GM18907 (cell line): ENCODE measurements around the gene RABGAP1L.
"Not testable (repeated sequence)": the region's sequence is repeated elsewhere in the genome, so short reads cannot be mapped to it uniquely, and the experiment has no call there.

ENCODE experiments used
- ATAC-seq: cut with Tn5 transposase; IDR thresholded peaks from one replicate; pipeline ENCODE4 v1.9.1; 2021; ENCODE audit warnings: mild to moderate bottlenecking, moderate library complexity; ENCODE audit not compliant: unreplicated experiment

The RABGAP1L gene

DNA sequence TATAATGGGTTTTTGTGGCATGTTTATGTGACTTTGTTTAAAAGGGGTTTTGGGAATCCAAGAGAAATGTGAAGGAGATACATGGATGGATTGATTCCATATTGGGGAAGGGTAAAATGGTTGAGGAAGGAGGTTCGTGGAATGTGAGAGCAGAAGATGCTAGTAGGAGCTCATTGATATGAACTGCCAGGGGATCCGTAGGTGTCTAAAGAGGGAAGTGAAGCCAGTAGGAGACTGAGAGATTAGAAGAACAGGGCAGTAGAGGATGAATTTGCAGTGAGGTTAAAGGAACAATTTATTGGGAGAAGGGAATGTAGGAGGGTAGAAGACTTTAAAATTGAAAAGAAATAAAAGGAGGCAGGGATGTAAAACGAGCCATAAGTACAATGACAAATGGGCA lies 541.0 kb downstream of the RABGAP1L start:
- no peak for ATAC-seq

DNA sequence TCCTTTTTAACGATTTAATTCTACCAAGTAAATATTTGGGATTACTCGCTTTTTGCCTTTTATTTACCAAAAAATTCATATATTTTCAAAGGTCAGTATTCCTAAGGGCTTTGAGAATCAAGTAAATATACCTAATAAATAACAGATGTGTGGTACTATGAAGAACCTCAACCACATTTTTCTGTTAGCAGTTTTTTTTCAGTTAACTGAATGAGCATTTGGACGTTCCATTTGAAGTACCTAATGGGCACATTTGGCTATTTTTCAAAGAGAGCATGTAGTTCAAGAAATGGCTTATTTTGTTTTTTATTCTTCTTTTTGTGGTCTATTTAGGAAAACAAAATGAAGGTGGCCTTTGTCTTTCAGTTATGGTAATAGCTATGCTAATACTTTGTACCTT lies 541.5 kb downstream of the RABGAP1L start:
- ATAC-seq: no peak

DNA sequence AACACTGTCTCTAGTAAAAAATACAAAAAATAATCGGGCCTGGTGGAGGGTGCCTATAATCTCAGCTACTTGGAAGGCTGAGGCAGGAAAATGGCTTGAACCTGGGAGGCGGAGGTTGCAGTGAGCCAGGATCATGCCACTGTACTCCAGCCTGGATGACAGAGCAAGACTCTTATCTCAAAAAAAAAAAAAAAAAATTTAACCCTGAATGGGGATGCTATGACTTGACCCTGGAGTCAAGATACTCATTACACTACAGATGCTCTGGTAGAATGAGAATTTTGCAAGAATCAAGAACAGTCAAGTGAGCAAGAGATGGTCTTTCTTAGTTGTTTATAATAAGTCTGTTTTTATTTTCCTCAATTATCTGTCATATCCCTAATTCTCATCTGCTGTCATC lies 542.2 kb downstream of the RABGAP1L start:
- ATAC-seq: no peak

DNA sequence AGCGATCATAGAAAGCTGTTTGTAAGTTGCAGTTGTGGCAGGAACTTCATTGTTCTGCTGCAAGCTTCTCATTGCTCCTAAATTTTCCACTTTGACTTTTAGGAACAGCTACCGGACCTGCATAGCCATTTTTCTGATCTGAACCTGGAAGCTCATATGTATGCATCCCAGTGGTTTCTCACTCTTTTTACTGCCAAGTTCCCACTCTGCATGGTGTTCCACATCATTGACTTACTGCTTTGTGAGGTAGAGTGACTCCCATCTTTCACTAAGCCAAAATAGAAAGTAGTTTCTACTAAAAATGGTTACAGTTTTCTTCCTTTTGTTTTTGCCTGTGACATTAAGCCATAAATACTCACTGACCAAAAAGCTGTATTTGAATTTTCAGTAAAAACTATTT lies 542.7 kb downstream of the RABGAP1L start:
- no peak for ATAC-seq

DNA sequence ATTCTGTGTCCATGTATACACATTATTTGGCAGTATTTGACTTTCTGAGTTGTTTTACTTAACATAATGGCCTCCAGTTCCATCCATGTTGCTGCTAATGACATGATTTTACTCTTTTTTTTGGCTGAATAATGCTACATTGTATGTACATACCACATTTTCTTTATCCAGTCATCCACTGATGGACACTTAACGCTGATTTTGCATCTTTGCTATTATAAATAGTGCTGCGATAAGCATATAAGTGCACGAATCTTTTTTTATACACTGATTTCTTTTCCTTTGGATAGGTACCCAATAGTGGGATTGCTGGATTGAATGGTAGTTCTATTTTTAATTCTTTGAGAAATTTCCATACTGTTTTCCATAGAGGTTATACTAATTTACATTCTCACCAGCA lies 544.0 kb downstream of the RABGAP1L start:
- ATAC-seq: no peak

DNA sequence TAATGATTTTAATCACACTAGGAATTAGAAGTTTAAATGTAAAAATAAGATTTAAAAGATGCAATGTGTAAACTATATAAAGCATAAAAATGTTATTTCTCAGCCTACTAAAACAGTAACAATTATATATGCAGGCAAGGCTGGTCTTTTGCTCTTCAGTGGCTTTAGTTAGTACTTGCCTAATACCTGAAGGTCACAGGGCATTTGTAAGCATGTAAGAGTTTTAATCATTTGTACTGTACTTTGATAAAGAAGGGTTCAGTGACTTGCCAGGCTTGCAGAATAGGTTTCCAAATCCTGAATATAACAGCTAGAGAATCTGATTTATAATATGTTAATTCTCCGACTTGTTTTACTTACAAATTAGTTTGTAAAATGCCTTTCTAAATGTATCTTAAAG lies 545.0 kb downstream of the RABGAP1L start:
- ATAC-seq: no peak

DNA sequence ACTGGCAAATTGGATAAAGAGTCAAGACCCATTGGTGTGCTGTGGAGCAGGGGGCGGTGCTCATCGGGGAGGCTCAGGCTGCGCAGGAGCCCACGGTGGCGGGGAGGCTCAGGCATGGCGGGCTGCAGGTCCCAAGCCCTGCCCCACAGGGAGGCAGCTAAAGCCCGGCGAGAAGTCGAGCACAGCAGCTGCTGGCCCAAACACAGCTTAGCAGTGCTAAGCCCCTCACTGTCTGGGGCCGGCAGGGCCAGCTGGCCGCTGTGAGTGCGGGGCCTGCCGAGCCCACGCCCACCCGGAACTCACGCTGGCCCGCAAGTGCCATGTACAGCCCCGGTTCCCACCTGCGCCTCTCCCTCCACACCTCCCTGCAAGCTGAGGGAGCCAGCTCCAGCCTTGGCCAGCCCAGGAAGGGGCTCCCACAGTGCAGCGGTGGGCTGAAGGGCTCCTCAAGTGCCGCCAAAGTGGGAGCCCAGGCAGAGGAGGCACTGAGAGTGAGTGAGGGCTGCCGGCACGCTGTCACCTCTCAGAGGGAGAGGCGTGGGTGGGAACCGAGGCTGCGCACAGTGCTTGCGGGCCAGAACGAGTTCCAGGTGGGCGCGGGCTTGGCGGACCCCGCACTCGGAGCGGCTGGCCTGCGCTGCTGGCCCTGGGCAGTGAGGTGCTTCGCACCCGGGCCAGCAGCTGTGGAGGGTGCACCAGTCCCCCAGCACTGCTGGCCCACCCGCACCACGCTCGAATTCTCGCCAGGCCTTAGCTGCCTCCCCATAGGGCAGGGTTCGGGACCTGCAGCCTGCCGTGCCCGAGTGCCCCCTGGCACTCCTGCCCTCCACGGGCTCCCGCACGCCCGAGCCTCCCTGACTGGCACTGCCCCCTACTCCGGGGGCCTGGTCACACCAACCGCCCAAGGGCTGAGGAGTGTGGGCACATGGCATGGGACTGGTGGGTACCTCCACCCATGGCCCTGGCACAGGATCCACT lies 551.8 kb downstream of the RABGAP1L start:
- no peak for ATAC-seq

DNA sequence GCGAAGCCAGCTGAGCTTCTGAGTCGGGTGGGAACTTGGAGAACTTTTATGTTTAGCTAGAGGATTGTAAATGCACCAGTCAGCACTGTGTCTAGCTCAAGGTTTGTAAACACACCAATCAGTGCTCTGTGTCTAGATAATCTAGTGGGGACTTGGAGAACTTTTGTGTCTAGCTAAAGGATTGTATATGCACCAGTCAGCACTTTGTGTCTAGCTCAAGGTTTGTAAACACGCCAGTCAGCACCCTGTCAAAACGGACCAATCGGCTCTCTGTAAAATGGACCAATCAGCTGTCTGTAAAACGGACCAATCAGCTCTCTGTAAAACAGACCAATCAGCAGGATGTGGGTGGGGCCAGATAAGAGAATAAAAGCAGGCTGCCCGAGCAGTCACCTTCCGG lies 552.5 kb downstream of the RABGAP1L start:
- ATAC-seq: not testable (repeated sequence)

DNA sequence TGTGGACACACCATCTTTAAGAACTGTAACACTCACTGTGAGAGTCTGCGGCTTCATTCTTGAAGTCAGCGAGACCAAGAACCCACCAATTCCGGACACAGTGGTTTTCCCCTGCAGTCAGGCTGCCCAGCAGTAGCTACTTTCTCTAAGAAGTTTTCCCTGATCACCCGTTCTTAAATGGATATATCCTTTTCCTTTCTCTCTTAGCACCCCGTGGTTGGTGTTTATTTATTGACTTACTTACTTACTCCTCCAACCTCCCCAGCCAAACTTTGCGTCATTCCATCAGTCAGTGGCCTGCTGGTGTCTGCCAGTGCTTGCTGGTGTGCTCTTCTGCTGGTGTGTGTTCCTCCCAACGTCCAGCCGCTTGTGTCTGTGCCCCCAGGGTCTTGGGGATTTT lies 553.2 kb downstream of the RABGAP1L start:
- no peak for ATAC-seq

DNA sequence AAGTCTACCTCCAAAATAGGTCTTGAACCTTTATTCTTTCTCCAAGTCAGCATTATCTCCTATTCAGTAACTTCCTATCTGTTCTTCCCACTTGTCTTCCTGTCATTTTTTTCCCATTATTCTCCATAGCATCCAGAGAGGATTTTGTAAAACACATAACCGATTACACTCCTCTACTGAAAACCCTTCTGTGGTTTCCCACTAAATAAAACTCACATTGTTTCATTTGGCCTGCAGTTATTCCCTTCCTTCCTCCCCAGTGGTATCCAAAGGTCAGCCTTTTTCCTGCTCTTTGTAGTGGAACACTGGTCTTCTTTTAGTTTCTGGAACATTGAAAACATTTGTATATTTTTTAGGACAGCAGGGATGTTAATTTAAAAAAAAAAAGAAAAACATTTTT lies 554.5 kb downstream of the RABGAP1L start:
- ATAC-seq: no peak

DNA sequence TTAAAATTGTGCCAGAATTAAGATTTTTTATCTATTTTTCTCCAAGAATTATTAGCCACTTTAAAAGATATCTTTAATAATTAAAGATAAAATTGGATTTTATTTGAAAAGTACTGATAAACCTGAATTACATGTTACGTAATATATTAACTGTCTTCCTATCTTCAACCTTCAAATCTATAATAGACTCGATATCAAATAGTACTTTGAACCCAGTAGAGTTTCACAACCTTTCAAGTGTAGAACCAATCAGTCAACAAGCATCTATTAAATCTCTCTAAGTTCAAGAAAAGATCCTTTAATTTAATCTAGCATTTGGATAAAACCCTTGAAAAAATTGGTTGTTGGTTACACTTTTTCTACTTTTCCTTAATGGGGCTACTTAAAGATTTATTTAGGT lies 559.9 kb downstream of the RABGAP1L start:
- ATAC-seq: no peak

DNA sequence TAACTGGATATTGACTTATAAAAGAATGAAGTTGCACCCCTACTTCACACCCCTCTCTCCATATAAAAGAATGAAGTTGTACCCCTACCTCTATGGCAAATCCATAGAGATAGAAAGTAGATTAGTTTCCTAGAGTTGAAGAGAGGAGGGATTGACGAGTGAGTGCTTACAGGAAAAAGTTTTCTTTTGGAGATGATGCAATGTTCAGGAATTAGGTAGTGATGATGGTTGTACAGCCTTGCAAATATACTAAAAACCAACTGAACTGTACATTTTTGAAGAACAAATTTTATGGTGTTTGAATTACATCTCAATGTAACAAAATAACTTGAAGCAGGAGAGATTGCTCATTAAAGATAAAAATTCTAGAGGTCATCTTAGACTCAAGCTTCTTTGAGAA lies 561.3 kb downstream of the RABGAP1L start:
- no peak for ATAC-seq

DNA sequence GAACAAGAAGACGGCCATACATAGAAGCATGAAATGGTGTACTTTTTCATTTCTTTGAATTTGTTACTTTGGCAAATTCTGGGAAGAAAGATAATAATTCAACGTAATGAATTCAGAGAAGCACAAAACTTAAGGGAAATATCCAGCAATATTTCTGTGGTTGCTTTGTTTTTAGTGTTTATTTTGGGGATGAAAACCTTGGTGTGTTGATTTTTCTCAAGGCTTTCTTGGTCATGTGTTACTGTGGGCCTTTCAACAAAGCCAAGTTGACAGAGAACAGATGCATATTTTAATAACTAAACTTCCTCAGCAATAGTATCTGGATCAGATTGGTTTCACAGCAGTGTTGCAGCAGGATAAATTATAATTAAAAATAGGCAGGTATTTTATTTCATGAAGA lies 561.9 kb downstream of the RABGAP1L start:
- no peak for ATAC-seq

DNA sequence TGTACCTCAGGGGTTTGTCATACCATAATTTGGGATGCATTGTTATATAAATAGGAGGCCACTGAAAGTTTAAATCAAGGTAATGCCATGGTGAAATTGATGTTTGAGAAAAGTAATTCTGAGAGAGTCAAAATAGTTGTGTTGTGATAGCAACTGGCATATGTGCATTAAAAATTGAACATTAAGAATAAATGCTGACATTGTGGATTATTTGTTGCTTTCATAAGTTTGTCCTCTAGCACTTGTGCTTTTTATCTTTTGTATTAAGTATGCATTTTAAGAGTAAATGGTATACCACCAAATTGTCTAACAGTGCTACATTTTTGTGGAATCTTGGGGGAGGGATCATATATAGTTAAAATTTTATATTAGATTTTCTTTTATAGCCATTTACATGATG lies 564.5 kb downstream of the RABGAP1L start:
- ATAC-seq: no peak

DNA sequence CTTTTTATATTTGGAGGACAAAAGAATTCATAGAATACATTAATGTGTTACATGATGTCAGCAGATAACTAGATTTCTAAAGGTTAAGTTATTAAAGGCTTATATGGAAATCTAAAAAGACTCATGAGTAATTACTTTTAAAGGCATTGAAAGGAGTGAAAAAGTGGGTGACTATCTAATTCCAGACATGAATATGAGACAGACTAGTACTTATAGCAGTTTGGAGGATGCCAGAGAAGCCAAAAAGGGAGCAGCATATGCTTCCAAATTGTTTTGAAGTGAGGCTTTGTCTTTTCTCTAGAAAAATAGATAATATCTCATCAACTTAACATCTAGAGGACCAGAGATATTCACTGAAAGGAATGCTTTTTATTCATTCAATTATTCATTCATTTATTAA lies 564.9 kb downstream of the RABGAP1L start:
- ATAC-seq: no peak

DNA sequence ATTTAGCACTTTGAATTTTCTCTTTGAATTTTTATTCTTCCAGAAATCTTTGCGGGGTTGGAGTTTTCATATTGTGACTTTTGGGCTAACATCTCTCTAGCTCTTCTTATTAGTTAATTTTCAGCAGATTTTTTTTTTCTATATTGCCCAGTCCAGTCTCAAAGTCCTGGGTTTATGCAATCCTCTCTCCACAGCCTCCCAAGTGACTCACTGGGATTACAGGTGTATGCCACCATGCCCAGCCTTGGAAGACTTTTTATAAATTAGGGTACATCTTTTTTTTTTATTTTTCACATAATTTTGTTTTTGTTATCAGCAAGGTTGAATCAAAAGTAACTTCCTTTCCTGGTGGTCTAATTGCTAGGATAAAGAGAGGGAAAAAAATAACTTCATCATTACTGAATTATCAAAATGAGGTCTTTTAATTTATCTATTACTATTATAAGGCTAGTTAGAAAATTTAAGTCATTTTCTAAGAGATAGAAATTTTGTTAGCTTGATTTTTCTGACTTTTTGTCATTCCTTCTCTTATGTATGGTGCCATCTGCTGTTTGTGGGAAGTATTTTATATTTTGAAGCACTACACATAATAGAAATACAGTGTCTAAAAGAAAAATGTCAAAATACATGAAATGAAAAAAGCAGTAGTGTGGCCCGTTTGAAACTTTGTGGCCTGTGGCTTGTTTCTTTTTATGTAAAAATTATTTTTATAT lies 567.0 kb downstream of the RABGAP1L start:
- ATAC-seq: no peak

DNA sequence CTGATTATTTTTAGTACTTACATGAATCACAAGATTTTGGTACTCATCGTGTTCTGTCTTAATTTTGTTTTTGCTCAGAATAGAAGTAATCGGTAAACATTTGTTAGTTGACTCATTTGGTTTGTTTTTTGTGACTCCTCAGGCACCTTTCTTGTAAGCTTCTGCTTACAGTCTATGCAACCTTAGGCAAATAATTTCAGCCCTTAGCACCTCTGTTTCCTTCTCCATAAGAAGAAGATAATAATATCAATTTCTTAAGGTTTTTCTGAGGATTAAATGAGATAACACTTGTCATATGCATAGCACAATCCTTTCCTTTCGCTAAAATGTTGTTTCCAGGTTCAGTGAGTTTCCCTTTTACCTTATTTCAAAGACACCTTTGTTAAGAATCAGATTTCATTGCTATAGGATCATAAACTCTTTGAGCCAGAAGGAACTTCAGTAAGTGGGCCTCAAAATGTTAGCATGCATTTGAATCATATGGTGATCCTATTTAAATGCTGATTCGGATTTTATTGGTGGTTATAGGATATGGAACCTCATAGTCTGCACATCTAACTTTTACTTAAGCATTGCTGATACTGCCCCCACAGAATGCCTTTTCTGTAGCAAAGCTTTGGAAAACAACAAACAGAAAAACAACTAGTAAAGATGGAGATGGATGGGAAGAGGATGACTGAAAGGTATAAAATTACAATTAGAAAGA lies 567.7 kb downstream of the RABGAP1L start:
- ATAC-seq: no peak

DNA sequence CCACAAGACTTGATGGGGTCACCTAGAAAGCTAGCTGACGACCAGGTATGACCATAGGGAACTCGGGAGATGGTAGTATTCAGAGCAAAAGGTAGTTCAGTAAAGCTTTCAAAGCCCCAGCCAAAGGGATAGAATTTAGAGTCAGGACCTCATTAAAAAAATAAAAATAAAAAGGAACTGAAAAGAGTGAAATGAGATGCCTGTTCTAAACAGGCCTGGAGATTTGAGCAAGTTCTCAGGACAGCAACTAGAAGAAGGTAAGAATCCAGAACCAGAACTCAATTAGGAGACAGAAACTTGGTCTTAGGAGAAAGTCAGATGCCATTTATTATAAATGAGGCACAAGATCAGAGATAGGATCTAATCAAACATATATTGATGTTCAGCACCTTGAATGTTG lies 575.0 kb downstream of the RABGAP1L start:
- no peak for ATAC-seq

DNA sequence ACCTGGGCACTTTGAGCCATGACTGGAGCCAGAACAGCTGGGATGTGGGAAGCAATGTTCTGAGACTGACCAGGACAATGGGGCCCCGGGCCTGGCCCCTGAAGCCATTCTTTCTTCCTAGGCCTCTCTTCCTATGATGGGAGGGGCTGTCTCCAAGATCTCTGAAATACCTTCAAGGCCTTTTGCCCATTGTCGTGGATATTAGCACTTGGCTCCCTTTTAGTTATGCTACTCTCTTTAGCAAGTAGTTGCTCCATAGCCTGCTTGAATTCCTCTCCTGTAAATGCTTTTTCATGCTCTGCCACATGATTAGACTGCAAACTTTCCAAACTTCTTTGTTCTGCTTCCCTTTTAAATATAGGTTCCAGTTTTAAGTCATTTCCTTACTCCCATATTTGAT lies 577.5 kb downstream of the RABGAP1L start:
- no peak for ATAC-seq

DNA sequence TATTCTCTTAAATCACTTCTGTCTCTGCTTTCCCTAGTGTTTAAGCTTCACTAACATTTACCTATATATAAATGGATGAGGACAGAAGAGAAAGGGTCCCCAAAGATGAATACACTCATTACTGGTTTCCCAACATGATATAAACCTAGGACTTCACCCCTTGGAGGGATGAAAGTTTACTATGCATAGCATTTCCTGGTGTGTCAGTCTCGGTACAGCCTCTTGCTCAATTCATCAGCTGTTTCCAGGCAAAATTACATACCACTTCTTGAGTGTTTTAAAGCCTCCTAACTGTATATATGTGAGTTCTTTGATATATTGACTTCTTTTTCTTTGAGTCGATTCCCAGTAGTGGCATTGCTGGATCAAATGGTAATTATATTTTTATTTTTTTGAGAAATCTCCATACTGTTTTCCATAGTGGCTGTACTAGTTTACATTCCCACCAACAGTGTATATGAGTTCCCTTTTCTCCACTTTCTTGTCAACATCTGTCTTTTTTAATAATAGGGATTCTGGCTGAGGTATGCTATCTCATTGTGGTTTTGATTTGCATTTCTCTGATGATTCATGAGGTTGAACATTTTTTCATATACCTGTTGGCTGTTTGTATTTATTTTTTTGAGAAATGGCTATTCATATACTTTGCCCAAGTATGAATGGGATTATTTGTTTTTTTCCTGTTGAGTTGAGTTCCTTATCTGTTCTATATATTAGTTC lies 581.1 kb downstream of the RABGAP1L start:
- ATAC-seq: no peak
